NT2/D1 (cell line): ENCODE results near the gene FAM163A.
"Not testable (repeated sequence)": the region's sequence is repeated elsewhere in the genome, so short reads cannot be mapped to it uniquely, and the experiment has no call there.

Experiments used
- DNase-seq: peaks from one replicate; pipeline ENCODE4 v3.0.0-alpha.2; 2011; ENCODE audit warnings: low read depth, low spot score
- H3K27me3 ChIP-seq: 2 replicates; pipeline ENCODE4 v1.6.0; 2011; ENCODE audit warnings: mild to moderate bottlenecking; ENCODE audit not compliant: insufficient read length, insufficient read depth
- H3K36me3 ChIP-seq: 2 replicates; pipeline ENCODE4 v1.6.1; 2011; ENCODE audit warnings: mild to moderate bottlenecking, low read length, mixed read lengths; ENCODE audit not compliant: insufficient read depth, insufficient read length
- H3K4me1 ChIP-seq: 2 replicates; pipeline ENCODE4 v1.5.1; 2011; ENCODE audit not compliant: insufficient read depth, insufficient read length
- H3K4me3 ChIP-seq: 2 replicates; pipeline ENCODE4 v1.5.1; 2011; ENCODE audit warnings: low read depth; ENCODE audit not compliant: insufficient read length
- H3K9ac ChIP-seq: 2 replicates; pipeline ENCODE4 v1.6.0; 2011; ENCODE audit warnings: low read depth; ENCODE audit not compliant: insufficient read length
- H3K9me3 ChIP-seq: 2 replicates; pipeline ENCODE4 v1.5.1; 2011; ENCODE audit warnings: mild to moderate bottlenecking, low read length; ENCODE audit not compliant: insufficient read depth
- SUZ12 ChIP-seq: IDR thresholded peaks from 2 replicates; pipeline ENCODE4 v1.6.1; 2011; ENCODE audit not compliant: insufficient read length, insufficient read depth; ENCODE audit errors: extremely low read depth
- YY1 ChIP-seq: IDR thresholded peaks from 2 replicates; pipeline ENCODE4 v1.6.1; 2011; ENCODE audit not compliant: insufficient read length, insufficient read depth
- ZNF274 ChIP-seq: IDR thresholded peaks from 2 replicates; pipeline ENCODE4 v1.6.1; 2011; ENCODE audit warnings: mild to moderate bottlenecking, low read depth, low read length

FAM163A gene

DNA sequence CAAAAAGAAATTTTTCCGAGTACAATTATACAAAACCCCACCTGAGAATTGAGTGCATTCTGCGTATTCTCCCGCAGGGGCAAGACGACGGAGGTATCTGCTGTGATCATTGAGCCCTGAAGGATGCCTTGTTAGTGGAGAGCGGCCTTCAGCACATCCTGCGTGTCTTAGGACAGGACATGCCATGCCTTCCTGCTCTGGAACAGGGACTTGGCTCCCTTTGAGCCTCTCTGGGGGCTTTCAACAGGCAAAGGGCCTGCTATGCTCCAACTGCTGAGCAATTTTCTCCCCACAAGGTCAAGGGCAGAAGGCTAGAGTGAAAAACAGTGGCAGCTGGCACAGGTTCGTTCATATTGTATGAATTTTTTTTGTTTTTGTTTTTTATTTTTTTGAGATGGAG is 82.1 kb downstream of the FAM163A start:
- no peak overlapping the region for H3K9ac ChIP-seq
- TF ChIP-seq SUZ12: no peak
- TF ChIP-seq ZNF274: no peak
- no peak for TF ChIP-seq YY1
- DNase-seq: no peak
- H3K36me3 ChIP-seq: no peaks in the 10 kb centered on the region
- peaks cover 2% of the 10 kb centered on the region for H3K27me3 ChIP-seq
- H3K9me3 ChIP-seq: no peaks in the 10 kb centered on the region
- H3K4me1 ChIP-seq: peaks cover 12% of the 10 kb centered on the region
- H3K4me3 ChIP-seq: no peak overlapping the region

DNA sequence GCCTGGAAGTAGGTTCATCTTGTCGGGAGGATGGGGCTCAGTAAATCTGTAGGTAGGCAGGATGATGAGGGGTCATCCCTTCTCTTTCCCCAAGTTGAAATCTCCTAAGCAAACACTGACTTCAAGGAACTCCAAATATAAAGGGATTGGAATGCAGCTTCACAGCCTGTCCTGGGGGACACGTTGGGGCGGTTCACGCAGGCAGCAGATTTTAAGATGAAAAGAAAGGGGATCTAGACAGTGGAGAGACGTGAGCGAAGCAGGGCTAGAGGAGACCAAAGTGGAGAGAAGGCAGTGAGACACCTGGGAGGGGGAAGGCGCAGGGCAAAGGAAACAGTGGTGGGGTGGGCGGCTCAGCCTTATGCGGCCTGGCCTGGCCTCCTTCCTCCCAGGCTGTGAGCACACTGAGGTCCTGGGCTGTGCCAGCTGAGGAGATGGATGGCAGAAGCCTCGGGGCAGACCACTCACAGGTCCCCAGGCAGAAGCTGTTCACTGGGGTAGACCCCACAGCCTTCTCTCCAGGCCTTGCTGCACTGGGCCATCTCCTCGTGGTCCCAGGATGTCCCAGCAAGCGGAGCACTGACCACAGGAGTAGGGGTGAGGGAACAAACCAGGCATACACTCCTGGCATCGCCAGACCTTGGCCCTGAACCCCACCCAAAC is 82.8 kb downstream of the FAM163A start:
- H3K9ac ChIP-seq: no peak overlapping the region
- no peak overlapping the region for H3K4me3 ChIP-seq
- peaks cover 12% of the 10 kb centered on the region for H3K4me1 ChIP-seq
- no peak for DNase-seq
- TF ChIP-seq SUZ12 (no peak), ZNF274 (no peak), YY1 (no peak)
- H3K9me3 ChIP-seq: no peaks in the 10 kb centered on the region
- H3K27me3 ChIP-seq: peaks cover 2% of the 10 kb centered on the region
- no peaks in the 10 kb centered on the region for H3K36me3 ChIP-seq

DNA sequence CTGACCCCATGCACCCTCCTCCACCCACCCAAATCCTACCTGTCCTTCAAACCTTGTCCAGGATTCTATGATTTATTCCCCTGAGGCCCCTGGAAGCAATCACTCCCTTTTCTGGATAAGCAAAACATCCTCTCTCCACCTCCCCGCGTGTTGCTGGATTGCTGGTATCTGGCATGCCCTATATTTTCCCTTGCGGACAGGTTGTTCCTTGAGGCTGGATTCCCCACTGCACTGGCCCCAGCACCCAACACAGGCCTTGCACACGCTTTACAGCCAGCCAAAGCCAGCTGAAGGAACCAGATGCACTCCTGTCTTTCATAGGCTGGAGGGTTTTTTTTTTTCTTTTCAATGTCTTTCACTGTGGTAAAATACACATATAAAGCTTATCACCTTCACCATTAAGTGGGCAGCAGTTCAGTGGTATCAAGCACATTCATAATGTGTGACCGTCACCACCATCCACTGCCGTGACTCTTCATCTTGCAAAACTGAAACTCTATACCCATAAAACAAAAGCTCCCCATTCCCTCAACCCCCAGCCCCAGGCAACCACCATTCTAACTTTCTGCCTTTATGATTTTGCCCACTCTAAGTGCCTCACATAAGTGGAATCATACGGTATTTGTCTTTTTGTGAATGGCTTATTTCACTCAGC is 83.7 kb downstream of the FAM163A start:
- no peaks in the 10 kb centered on the region for H3K36me3 ChIP-seq
- H3K27me3 ChIP-seq: no peaks in the 10 kb centered on the region
- H3K9ac ChIP-seq: no peak overlapping the region
- peaks cover 12% of the 10 kb centered on the region for H3K4me1 ChIP-seq
- H3K4me3 ChIP-seq: no peak overlapping the region
- no peak for DNase-seq
- H3K9me3 ChIP-seq: no peaks in the 10 kb centered on the region
- TF ChIP-seq SUZ12 (no peak), YY1 (no peak), ZNF274 (no peak)

DNA sequence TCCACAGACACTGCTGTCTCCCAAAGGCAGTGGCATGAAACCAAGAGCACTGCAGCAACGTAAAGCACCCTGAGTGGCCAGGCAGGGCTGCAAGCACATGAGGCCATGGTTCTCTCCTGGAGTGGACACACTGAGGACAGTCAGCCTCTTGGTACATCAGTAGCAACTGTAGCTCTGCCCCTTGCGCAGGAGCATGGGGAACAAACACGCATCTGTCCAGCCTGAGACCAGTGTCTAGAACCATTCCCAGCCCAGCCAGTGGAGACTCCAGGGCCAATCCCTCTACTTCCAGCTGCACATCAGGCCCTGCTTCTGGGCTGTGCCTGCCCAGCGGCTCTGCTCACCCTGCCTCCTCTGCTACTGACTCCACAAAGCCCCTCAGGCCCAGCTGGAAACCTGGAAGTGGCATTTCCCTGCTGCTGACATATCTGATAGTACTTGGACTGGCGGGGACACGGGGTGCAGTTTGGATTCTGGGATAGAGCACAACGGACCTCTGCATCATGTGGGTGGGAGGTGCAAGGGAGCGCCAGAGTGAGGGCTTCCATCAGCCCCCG is 85.5 kb downstream of the FAM163A start:
- DNase-seq: no peak
- Histone ChIP-seq H3K4me3 (no peak overlapping the region), H3K4me1 (peaks cover 12% of the 10 kb centered on the region), H3K9me3 (no peaks in the 10 kb centered on the region), H3K27me3 (no peaks in the 10 kb centered on the region), H3K9ac (no peak overlapping the region), H3K36me3 (no peaks in the 10 kb centered on the region)
- TF ChIP-seq YY1 (no peak), SUZ12 (no peak), ZNF274 (no peak)

DNA sequence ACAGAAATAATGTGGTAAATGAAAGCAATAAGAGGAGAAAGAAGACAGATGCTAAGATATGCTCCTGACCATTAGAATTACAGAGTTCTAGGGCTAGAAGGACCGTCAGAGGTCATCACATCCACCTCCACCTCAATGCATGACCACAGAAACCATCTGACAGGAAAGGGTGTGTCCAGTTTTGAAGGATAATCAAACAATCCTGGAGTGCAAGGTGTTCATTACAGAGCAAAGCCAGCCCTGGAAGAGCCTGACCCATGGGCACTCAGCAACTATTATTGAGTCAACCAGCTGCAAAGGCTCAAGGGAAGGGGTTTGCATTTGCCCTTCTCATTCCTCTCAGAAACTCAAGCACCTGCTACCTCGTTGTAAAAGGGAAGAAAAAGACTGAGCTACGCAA is 88.1 kb downstream of the FAM163A start:
- Histone ChIP-seq H3K4me3 (no peak overlapping the region), H3K4me1 (peaks cover under 1% of the 10 kb centered on the region), H3K27me3 (no peaks in the 10 kb centered on the region), H3K9me3 (no peaks in the 10 kb centered on the region), H3K36me3 (no peaks in the 10 kb centered on the region), H3K9ac (no peak overlapping the region)
- no peak for TF ChIP-seq SUZ12
- no peak for TF ChIP-seq ZNF274
- no peak for TF ChIP-seq YY1
- no peak for DNase-seq

DNA sequence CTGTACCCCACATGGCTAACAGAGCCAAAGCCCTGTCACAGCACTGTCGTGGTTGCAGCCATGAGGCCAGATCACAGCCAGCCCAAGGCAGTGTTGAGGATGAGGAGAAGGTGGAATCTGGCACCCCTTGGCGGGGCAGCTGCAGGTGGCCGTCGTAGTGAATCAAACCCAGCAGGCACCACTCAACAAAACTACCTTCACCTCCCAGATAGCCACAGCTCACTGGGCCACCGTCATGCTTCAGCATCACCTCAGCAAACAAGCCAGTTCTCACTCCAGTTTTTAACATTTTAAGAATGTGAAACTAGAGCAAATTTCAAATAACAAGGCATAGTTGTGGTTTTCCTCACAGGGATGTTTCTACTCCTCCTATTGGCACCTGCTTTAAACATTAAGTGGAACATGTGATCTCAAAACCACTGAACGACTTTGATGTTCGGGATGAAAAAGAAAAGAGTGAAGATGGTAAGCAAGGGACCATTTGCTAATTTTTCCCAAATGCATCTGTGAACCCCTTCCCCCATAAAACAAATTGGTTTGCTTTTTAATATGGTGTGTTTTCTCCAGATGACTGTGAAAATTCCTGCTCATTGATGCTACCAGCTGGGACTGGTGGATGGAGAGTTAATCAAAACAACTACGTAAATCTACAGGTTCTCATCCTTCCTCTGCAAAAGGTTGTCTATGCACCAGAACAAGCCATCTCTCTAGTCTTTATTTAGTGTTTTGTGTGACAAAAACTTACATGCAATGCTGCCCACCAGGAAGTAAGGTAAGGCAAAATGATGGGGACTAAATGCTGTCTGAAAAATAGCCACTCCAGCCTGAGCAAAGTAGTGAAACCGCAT is 89.0 kb downstream of the FAM163A start:
- Histone ChIP-seq H3K36me3 (no peaks in the 10 kb centered on the region), H3K27me3 (no peaks in the 10 kb centered on the region), H3K4me3 (no peak overlapping the region), H3K9me3 (peaks cover 6% of the 10 kb centered on the region; the same call in 1 of the 2 replicates), H3K4me1 (no peaks in the 10 kb centered on the region), H3K9ac (no peak overlapping the region)
- TF ChIP-seq SUZ12: no peak
- DNase-seq: no peak

DNA sequence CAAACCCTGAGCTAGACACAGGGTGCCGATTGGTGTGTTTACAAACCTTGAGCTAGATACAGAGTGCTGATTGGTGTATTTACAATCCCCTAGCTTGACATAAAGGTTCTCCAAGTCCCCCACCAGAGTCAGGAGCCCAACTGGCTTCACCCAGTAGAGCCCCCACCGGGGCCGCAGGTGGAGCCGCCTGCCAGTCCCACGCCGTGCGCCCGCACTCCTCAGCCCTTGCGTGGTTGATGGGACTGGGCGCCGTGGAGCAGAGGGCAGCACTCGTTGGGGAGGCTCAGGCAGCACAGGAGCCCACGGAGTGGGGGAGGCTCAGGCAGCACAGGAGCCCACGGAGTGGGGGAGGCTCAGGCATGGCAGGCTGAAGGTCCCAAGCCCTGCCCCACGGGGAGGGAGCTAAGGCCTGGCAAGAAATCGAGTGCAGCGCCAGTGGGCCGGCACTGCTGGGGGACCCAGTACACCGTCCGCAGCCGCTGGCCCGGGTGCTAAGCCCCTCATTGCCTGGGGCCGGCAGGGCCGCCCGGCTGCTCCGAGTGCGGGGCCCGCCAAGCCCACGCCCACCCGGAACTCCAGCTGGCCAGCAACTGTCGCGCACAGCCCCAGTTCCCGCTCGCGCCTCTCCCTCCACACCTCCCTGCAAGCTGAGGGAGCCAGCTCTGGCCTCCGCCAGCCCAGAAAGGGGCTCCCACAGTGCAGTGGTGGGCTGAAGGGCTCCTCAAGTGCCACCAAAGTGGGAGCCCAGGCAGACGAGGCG is 93.8 kb downstream of the FAM163A start:
- not testable (repeated sequence) for H3K4me1 ChIP-seq, H3K36me3 ChIP-seq, DNase-seq, H3K9ac ChIP-seq, H3K27me3 ChIP-seq, H3K4me3 ChIP-seq
- H3K9me3 ChIP-seq: peaks cover 13% of the 10 kb centered on the region; the same call in 1 of the 2 replicates
